Measurements from ENCODE around the gene HPS3. TPM values are rescaled to one million over a fixed set of nuclear protein-coding genes. Genes with fewer than 3 reads are reported as not detected.

HPS3 gene
- polyA plus RNA-seq, 1 donor from 2014 or later = 17.1 TPM

GRCh38 chr3:149114458-149114857 lies 15.0 kb upstream of the HPS3 start:
- Histone ChIP-seq H3K27me3 (ENCODE audit: insufficient read depth, low read depth, low read length) (no peaks in the 10 kb centered on the region), H3K4me3 (ENCODE audit: low read length) (no peak overlapping the region), H4K20me1 (ENCODE audit: insufficient read depth) (no peaks in the 10 kb centered on the region), H3K9me3 (ENCODE audit: low read length) (no peaks in the 10 kb centered on the region), H3K9me2 (ENCODE audit: insufficient read depth, low read length) (no peaks in the 10 kb centered on the region), H3K27ac (ENCODE audit: low read length) (no peak overlapping the region), H3K79me2 (replicated peaks; ENCODE audit: insufficient read depth, low read length) (no peaks in the 10 kb centered on the region), H3F3A (ENCODE audit: insufficient read depth, low read length, poor library complexity, severe bottlenecking) (no peaks in the 10 kb centered on the region), H3K9ac (ENCODE audit: low read length) (no peak overlapping the region), H2AFZ (ENCODE audit: low read depth, low read length) (no peak overlapping the region), H3K4me2 (ENCODE audit: low read length) (no peak overlapping the region), H3K36me3 (ENCODE audit: insufficient read depth, low read length) (no peaks in the 10 kb centered on the region)
- TF ChIP-seq EP300 (conservative IDR thresholded peaks at IDR 0.05; ENCODE audit: poor library complexity, severe bottlenecking) (no peak), REST (IDR thresholded peaks at IDR 0.05; ENCODE audit: borderline replicate concordance) (no peak), TAF1 (IDR thresholded peaks at IDR 0.05; ENCODE audit: low read depth) (no peak), CTCF (IDR thresholded peaks at IDR 0.05; ENCODE audit: poor library complexity, severe bottlenecking) (no peak), SMC3 (conservative IDR thresholded peaks at IDR 0.05; ENCODE audit: poor library complexity) (no peak), RAD21 (conservative IDR thresholded peaks at IDR 0.05) (no peak), MXI1 (conservative IDR thresholded peaks at IDR 0.05; ENCODE audit: poor library complexity, severe bottlenecking) (no peak), POLR2AphosphoS5 (IDR thresholded peaks at IDR 0.05) (no peak), EZH2 (IDR thresholded peaks at IDR 0.05; ENCODE audit: borderline replicate concordance, insufficient read depth, low read length, poor library complexity, severe bottlenecking) (no peak)

- Histone ChIP-seq H4K20me1 (ENCODE audit: insufficient read depth) (no peaks in the 10 kb centered on the region), H3K4me2 (ENCODE audit: low read length) (no peak overlapping the region), H3K79me2 (replicated peaks; ENCODE audit: insufficient read depth, low read length) (no peaks in the 10 kb centered on the region), H3K9me3 (ENCODE audit: low read length) (no peaks in the 10 kb centered on the region), H3K36me3 (ENCODE audit: insufficient read depth, low read length) (no peaks in the 10 kb centered on the region), H2AFZ (ENCODE audit: low read depth, low read length) (no peak overlapping the region), H3K27ac (ENCODE audit: low read length) (no peak overlapping the region), H3K27me3 (ENCODE audit: insufficient read depth, low read depth, low read length) (no peaks in the 10 kb centered on the region), H3F3A (ENCODE audit: insufficient read depth, low read length, poor library complexity, severe bottlenecking) (no peaks in the 10 kb centered on the region), H3K9ac (ENCODE audit: low read length) (no peak overlapping the region), H3K9me2 (ENCODE audit: insufficient read depth, low read length) (no peaks in the 10 kb centered on the region), H3K4me3 (ENCODE audit: low read length) (no peak overlapping the region)
- TF ChIP-seq MXI1 (conservative IDR thresholded peaks at IDR 0.05; ENCODE audit: poor library complexity, severe bottlenecking) (no peak), TAF1 (IDR thresholded peaks at IDR 0.05; ENCODE audit: low read depth) (no peak), SMC3 (conservative IDR thresholded peaks at IDR 0.05; ENCODE audit: poor library complexity) (no peak), POLR2AphosphoS5 (IDR thresholded peaks at IDR 0.05) (no peak), REST (IDR thresholded peaks at IDR 0.05; ENCODE audit: borderline replicate concordance) (no peak), CTCF (IDR thresholded peaks at IDR 0.05; ENCODE audit: poor library complexity, severe bottlenecking) (no peak)
Observed at GRCh38 chr3:149115114-149115513, 14.3 kb upstream of the HPS3 start.
